ENCODE data around the gene FAM240B. TPM values are rescaled to one million over a fixed set of nuclear protein-coding genes. Genes with fewer than 3 reads are reported as not detected.

The FAM240B gene
- total and polyA plus RNA-seq, 10 of the 15 experiments (the other 5 are each of a cell fraction or from before 2014, with no cell fraction given), result not detected

- ChIA-PET CTCF (no interaction called here), SMC1A (ENCODE audit: uncharacterized antibody, unreplicated experiment) (no interaction called here), POLR2A (no interaction called here), RAD21 (ENCODE audit: unreplicated experiment) (no interaction called here)
- in situ Hi-C loops (cut with MboI), result no loop called here
- DNase-seq (ENCODE audit: low read depth, low spot score) (no peak), FAIRE-seq (no peak), ATAC-seq (no peak)
- BruUV-seq (replicated peaks), result no TSS peak
- Histone ChIP-seq H3K4me1 (ENCODE audit: control insufficient read depth, insufficient read depth, low read length) (no peaks in the 10 kb centered on the region), H4K20me1 (ENCODE audit: control insufficient read depth, insufficient read depth) (no peaks in the 10 kb centered on the region), H3K4me2 (ENCODE audit: control insufficient read depth, insufficient read depth) (no peak overlapping the region), H3K79me2 (ENCODE audit: control insufficient read depth, insufficient read depth, low read length) (no peaks in the 10 kb centered on the region), H3K36me3 (ENCODE audit: control insufficient read depth in 2 of 2, insufficient read depth in 2 of 2, low read length in 1 of 2) (no peaks in the 10 kb centered on the region), H3K9ac (ENCODE audit: control insufficient read depth, insufficient read depth, low read length) (no peak overlapping the region), H3K4me3 (no peak overlapping the region), H2AFZ (ENCODE audit: control insufficient read depth, low read depth, low read length) (no peak overlapping the region), H3K27me3 (replicated peaks in 1 of 2; ENCODE audit: control insufficient read depth in 2 of 2, insufficient read depth in 2 of 2, low read length in 1 of 2) (no peaks in the 10 kb centered on the region), H3K27ac (ENCODE audit: control insufficient read depth, insufficient read depth) (no peak overlapping the region), H3K9me3 (replicated peaks; ENCODE audit: control insufficient read depth, insufficient read depth, low read length) (no peaks in the 10 kb centered on the region)
- WGBS (ENCODE audit: insufficient coverage, insufficient replicate concordance, low lambda C conversion rate, missing lambda C conversion rate), result 58% methylated on average over 11 of the region's 11 CpGs
- intact Hi-C loops (cut with micrococcal nuclease; ENCODE audit: unreplicated experiment), result no loop called here
- TF ChIP-seq REST (IDR thresholded peaks at IDR 0.05; ENCODE audit: low read depth, low read length) (no peak), CEBPZ (IDR thresholded peaks at IDR 0.05; ENCODE audit: low read depth, low read length) (no peak), CHD2 (IDR thresholded peaks at IDR 0.05; ENCODE audit: borderline replicate concordance, low read depth, low read length) (no peak), CUX1 (IDR thresholded peaks at IDR 0.05; ENCODE audit: insufficient replicate concordance, low read depth, low read length) (no peak), BHLHE40 (IDR thresholded peaks at IDR 0.05; ENCODE audit: borderline replicate concordance in 1 of 2, low read depth in 2 of 2, low read length in 1 of 2) (no peak), STAT1 (conservative IDR thresholded peaks at IDR 0.05) (no peak), SUPT20H (IDR thresholded peaks at IDR 0.05; ENCODE audit: borderline replicate concordance, control insufficient read depth, low read depth, low read length) (no peak), SREBF2 (IDR thresholded peaks at IDR 0.05; ENCODE audit: low read length) (no peak), MEF2B (IDR thresholded peaks at IDR 0.05; ENCODE audit: partially characterized antibody, poor library complexity, severe bottlenecking) (no peak), ZNF622 (IDR thresholded peaks at IDR 0.05) (no peak), NFXL1 (IDR thresholded peaks at IDR 0.05; ENCODE audit: borderline replicate concordance) (no peak)
Measured at GRCh38 chr9:38732885-38733284, 13.0 kb upstream of the FAM240B start.
